Measurements from ENCODE around the gene WDR83. TPM values are rescaled to one million over a fixed set of nuclear protein-coding genes. Genes with fewer than 3 reads are reported as not detected.
"Not testable (repeated sequence)": the region's sequence is repeated elsewhere in the genome, so short reads cannot be mapped to it uniquely, and the experiment has no call there.

The WDR83 gene
- total RNA-seq, 6 experiments from 2014 or later = 8.6 to 13.3 (median 9.9) TPM

DNA sequence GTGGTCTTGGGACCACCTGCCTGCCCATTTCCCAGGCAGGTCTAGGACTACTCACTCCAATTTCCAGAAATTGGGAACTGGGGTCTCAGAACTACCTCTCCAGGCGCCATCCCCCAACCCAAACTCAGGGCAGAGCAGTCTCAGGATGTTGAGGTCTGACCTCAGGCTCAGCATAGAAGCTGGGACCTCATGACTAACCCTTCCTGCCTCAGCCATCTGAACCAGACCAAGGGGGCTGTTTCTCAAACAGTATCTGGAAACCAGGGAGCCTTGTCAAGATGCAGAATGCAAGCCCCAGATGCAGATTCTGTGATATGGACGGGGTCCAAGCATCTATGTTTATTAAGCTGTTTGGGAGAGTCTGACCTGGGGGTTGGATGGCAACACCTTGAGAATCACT, 28.5 kb downstream of the WDR83 start:
- Mint-ChIP-seq H3K27me3 (ENCODE audit: insufficient read depth) (no peaks in the 10 kb centered on the region; the same call in 1 of the 2 replicates), H3K4me1 (ENCODE audit: low read depth) (peaks cover 11% of the 10 kb centered on the region), H3K9me3 (no peaks in the 10 kb centered on the region), H3K27ac (no peak overlapping the region), H3K36me3 (ENCODE audit: low read depth) (peaks cover 10% of the 10 kb centered on the region), H3K4me3 (no peak overlapping the region)
- DNase-seq = no peak
- TF ChIP-seq, protein P1, sequence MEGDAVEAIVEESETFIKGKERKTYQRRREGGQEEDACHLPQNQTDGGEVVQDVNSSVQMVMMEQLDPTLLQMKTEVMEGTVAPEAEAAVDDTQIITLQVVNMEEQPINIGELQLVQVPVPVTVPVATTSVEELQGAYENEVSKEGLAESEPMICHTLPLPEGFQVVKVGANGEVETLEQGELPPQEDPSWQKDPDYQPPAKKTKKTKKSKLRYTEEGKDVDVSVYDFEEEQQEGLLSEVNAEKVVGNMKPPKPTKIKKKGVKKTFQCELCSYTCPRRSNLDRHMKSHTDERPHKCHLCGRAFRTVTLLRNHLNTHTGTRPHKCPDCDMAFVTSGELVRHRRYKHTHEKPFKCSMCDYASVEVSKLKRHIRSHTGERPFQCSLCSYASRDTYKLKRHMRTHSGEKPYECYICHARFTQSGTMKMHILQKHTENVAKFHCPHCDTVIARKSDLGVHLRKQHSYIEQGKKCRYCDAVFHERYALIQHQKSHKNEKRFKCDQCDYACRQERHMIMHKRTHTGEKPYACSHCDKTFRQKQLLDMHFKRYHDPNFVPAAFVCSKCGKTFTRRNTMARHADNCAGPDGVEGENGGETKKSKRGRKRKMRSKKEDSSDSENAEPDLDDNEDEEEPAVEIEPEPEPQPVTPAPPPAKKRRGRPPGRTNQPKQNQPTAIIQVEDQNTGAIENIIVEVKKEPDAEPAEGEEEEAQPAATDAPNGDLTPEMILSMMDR (IDR thresholded peaks at IDR 0.05) = no peak

DNA sequence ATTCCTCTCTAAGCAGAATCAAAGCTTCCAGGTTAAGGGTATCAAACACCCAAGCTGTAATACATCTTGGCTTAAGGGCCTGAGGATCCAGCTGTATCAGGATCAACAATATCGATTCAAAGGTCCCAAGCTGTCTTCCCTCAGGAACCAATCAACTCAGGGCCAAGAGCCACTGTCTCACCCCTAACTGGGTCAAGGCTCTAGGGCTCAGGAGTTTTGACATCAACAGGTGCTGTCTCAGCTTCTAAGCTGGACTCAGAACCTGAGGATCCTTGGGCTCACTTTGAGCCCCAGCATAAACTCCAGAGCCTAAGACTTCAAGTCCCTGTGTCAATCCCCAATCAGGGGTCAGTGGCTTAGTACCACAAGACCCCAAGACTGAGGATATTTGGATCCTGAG, 28.9 kb downstream of the WDR83 start:
- Mint-ChIP-seq H3K9me3 (no peaks in the 10 kb centered on the region), H3K4me1 (ENCODE audit: low read depth) (peaks cover 11% of the 10 kb centered on the region), H3K27ac (peak overlapping the region; percentile 53; the same call in 1 of the 2 replicates), H3K27me3 (ENCODE audit: insufficient read depth) (no peaks in the 10 kb centered on the region; the same call in 1 of the 2 replicates), H3K4me3 (peak overlapping the region; percentile 89), H3K36me3 (ENCODE audit: low read depth) (peaks cover 10% of the 10 kb centered on the region)
- TF ChIP-seq, protein P1 (IDR thresholded peaks at IDR 0.05) = no peak
- DNase-seq = no peak

DNA sequence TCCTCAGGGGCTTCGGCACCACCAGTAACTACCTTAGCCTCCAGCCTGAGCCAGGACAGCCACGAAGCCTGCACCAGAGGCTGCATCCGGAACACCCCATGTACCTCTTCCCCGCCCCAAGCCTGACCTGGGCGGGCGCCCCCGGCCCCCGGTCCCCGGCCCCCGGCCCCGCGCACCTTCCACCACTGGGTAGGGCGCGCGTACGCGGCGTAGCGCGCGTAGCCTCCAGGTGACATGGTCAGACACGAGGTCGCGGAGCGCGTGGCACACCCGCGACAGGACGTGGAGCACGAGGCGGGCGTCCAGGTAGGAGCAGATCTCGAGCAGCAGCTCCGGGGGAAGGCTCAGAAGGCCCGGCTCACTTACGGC, 29.4 kb downstream of the WDR83 start:
- Mint-ChIP-seq H3K36me3 (ENCODE audit: low read depth) (peaks cover 10% of the 10 kb centered on the region), H3K27me3 (ENCODE audit: insufficient read depth) (no peaks in the 10 kb centered on the region; the same call in 1 of the 2 replicates), H3K27ac (peak overlapping the region; percentile 82)

DNA sequence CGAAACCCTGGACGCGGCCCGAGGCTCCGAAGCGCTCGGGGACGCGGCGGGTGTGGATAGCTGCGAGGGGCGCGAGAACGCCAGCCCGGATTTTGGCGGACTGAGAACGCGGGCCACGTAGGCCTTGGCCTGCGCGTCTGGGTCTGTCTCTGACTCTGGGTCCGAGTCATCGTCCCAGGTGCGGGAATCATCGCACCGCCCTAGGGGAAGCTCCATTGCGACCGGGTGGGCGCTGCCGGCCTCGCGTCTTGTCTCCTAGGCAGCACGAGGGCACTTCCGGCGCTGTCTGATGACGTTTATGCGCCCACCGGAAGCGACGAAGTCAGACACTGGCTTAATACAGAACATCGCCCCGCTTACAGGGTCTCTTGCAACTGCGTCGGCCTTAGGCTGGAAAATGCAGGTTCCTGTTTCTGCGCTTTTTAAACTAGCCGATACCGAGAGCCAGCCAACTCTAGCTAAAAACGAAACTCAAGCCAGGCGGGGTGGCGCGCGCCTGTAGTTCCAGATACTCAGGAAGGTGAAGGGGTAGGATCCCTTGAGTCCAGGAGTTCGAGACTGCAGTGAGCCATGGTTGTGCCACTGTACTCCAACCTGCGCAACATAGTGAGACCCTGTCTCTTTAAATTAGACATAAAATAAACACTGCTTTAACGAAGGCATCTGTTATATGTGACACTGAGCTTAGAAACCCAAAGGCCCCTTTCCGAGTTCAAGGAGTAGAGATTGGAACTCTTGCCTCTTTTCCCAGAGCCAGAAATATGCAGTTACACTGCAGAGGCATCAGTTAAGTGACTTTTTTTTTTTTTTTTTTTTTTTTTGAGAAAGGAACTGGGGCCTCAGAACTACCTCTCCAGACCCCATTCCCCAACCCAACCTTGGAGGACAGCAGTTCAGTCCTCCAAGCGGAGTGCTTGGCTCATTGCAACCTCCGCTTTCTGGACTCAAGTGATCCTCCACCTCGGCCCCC, 30.0 kb downstream of the WDR83 start, which contains the start of gene FBXW9:
Gene FBXW9 (minus strand): TSS at position 266 of the 970 bp plus-strand sequence. CDS start 50 bp downstream, at position 216.
- Mint-ChIP-seq H3K9me3 (no peaks in the 10 kb centered on the region), H3K4me3 (peak within 1 kb of the TSS; percentile 89), H3K27ac (peak within 1 kb of the TSS; percentile 82), H3K4me1 (ENCODE audit: low read depth) (peaks cover 11% of the 10 kb centered on the region), H3K27me3 (ENCODE audit: insufficient read depth) (no peaks in the 10 kb centered on the region; the same call in 1 of the 2 replicates), H3K36me3 (ENCODE audit: low read depth) (peaks cover 10% of the 10 kb centered on the region)
- TF ChIP-seq, protein P1 (IDR thresholded peaks at IDR 0.05) = no peak
- DNase-seq = peak; percentile 89

More for the DNA sequence above, 29.4 kb downstream of the WDR83 start:
- no peaks in the 10 kb centered on the region for H3K9me3 Mint-ChIP-seq
- TF ChIP-seq, protein P1 (IDR thresholded peaks at IDR 0.05) = no peak
- DNase-seq = no peak
- H3K4me3 Mint-ChIP-seq = peak overlapping the region; percentile 89
- peaks cover 11% of the 10 kb centered on the region for H3K4me1 Mint-ChIP-seq (ENCODE audit: low read depth)

DNA sequence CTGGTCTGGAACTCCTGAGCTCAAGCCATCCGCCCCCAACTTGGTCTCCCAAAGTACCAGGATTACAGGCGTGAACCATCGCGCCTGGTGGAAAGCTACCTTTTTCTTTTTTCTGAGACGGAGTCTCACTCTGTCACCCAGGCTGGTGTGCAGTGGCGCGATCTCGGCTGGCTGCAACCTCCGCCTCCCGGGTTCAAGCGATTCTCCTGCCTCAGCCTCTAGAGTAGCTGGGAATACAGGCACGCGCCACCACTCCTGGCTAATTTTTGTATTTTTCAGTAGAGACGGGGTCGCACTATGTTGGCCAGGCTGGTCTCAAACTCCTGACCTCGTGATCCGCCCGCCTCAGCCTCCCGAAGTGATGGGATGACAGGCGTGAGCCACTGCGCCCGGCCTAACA, 30.8 kb downstream of the WDR83 start:
- DNase-seq; H3K9me3 Mint-ChIP-seq; H3K27me3 Mint-ChIP-seq (ENCODE audit: insufficient read depth); H3K4me3 Mint-ChIP-seq: not testable (repeated sequence)
- H3K27ac Mint-ChIP-seq = peak overlapping the region; percentile 29
- H3K4me1 Mint-ChIP-seq (ENCODE audit: low read depth) = peaks cover 11% of the 10 kb centered on the region
- H3K36me3 Mint-ChIP-seq (ENCODE audit: low read depth) = peaks cover 10% of the 10 kb centered on the region

DNA sequence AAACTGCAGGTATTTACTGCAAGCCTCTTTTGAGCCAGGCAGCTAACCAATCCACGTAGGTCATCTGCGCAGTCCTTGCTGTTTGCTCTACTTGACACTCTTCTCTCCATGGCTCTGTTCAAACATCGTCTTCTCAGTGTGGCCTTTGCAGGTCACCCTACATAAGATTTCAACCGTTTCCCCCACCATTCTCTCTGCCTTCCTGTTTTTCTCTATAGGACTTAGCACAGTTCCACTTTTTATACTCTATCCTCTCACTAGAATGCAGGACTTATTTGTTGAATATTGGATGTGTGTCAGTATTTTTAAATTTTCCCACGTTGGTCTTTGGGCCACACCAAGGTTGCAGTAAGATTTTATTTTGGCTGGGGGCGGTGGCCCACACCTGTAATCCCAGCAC, 31.5 kb downstream of the WDR83 start:
- TF ChIP-seq, protein P1 (IDR thresholded peaks at IDR 0.05) = no peak
- peaks cover 14% of the 10 kb centered on the region for H3K36me3 Mint-ChIP-seq (ENCODE audit: low read depth)
- DNase-seq = no peak
- peaks cover 11% of the 10 kb centered on the region for H3K4me1 Mint-ChIP-seq (ENCODE audit: low read depth)
- H3K9me3 Mint-ChIP-seq = no peaks in the 10 kb centered on the region
- peaks cover under 1% of the 10 kb centered on the region for H3K27me3 Mint-ChIP-seq (ENCODE audit: insufficient read depth)
- H3K4me3 Mint-ChIP-seq = no peak overlapping the region; the same call in 1 of the 2 replicates
- H3K27ac Mint-ChIP-seq = no peak overlapping the region
